Osteoblast (primary cell): ENCODE results near the gene KIF16B. TPM values are rescaled to one million over a fixed set of nuclear protein-coding genes. Genes with fewer than 3 reads are reported as not detected.

Experiments
- DNase-seq: peaks from one replicate; pipeline ENCODE4 v3.0.0; 2011; ENCODE audit warnings: low spot score, mixed read lengths; ENCODE audit not compliant: insufficient read length; ENCODE audit errors: missing footprints
- H2AFZ ChIP-seq: 2 replicates; pipeline ENCODE4 v1.6.0; 2011; ENCODE audit warnings: mild to moderate bottlenecking, low read length
- H3K27ac ChIP-seq: 2 replicates; pipeline ENCODE4 v1.5.1; 2011; ENCODE audit warnings: mild to moderate bottlenecking, low read depth, low read length, moderate library complexity
- H3K27me3 ChIP-seq: 2 replicates; pipeline ENCODE4 v1.6.0; 2012; ENCODE audit warnings: mild to moderate bottlenecking, control low read depth, inconsistent platforms, low read length, moderate library complexity; ENCODE audit not compliant: insufficient read depth
- H3K36me3 ChIP-seq: 2 replicates; pipeline ENCODE4 v1.5.1; 2011; ENCODE audit warnings: mild to moderate bottlenecking, low read length, control low read depth, moderate library complexity; ENCODE audit not compliant: insufficient read depth
- H3K4me1 ChIP-seq: 2 replicates; pipeline ENCODE4 v1.5.1; 2011; ENCODE audit warnings: mild to moderate bottlenecking, low read length, control low read depth, moderate library complexity; ENCODE audit not compliant: insufficient read depth
- H3K4me2 ChIP-seq: 2 replicates; pipeline ENCODE4 v1.6.0; 2011; ENCODE audit warnings: mild to moderate bottlenecking, low read length; ENCODE audit not compliant: insufficient read depth
- H3K4me3 ChIP-seq: fragments of 200-600 bp; sonication (generic); 3 replicates; pipeline ENCODE4 v1.5.1; 2012; ENCODE audit warnings: mild to moderate bottlenecking, low read length, inconsistent platforms; ENCODE audit not compliant: insufficient read depth
- H3K79me2 ChIP-seq: 2 replicates; pipeline ENCODE4 v1.6.0; 2012; ENCODE audit warnings: mild to moderate bottlenecking, low read length, control low read depth, inconsistent platforms; ENCODE audit not compliant: insufficient read depth
- H3K9me3 ChIP-seq: 2 replicates; pipeline ENCODE4 v1.5.1; 2011; ENCODE audit warnings: low read depth, low read length, control low read depth
- H4K20me1 ChIP-seq: 2 replicates; pipeline ENCODE4 v1.6.0; 2012; ENCODE audit warnings: mild to moderate bottlenecking, low read length, control low read depth; ENCODE audit not compliant: insufficient read depth
- CTCF ChIP-seq: IDR thresholded peaks from 2 replicates; pipeline ENCODE4 v1.5.1; 2011; ENCODE audit warnings: mild to moderate bottlenecking, low read depth, low read length, moderate library complexity; ENCODE audit errors: extremely low read depth
- total RNA-seq: library from RNA; depleted of rRNA; stranded (reverse); fragments of >200 nt; gene quantifications from 2 replicates; pipeline ENCODE4 v1.2.3, GENCODE V29; 2012

The KIF16B gene
- total RNA-seq, 1 donor, result 9.0 TPM

GRCh38 chr20:16488086-16488485 is 85.2 kb downstream of the KIF16B start:
- no peaks in the 10 kb centered on the region for H3K9me3 ChIP-seq
- H3K4me3 ChIP-seq, result no peak overlapping the region
- H2AFZ ChIP-seq, result no peak overlapping the region
- TF ChIP-seq CTCF, result no peak
- no peak overlapping the region for H3K4me2 ChIP-seq
- no peaks in the 10 kb centered on the region for H3K79me2 ChIP-seq
- no peaks in the 10 kb centered on the region for H3K27me3 ChIP-seq
- H3K36me3 ChIP-seq, result no peaks in the 10 kb centered on the region
- H4K20me1 ChIP-seq, result no peaks in the 10 kb centered on the region
- peaks cover 5% of the 10 kb centered on the region for H3K4me1 ChIP-seq
- no peak overlapping the region for H3K27ac ChIP-seq
- DNase-seq, result no peak

GRCh38 chr20:16486532-16486931 is 86.7 kb downstream of the KIF16B start:
- Histone ChIP-seq H3K4me1 (peaks cover 3% of the 10 kb centered on the region), H4K20me1 (no peaks in the 10 kb centered on the region), H3K27me3 (no peaks in the 10 kb centered on the region), H3K9me3 (no peaks in the 10 kb centered on the region), H3K4me2 (no peak overlapping the region), H3K4me3 (no peak overlapping the region), H3K27ac (no peak overlapping the region), H3K79me2 (no peaks in the 10 kb centered on the region), H3K36me3 (no peaks in the 10 kb centered on the region), H2AFZ (no peak overlapping the region)
- no peak for DNase-seq
- no peak for TF ChIP-seq CTCF

GRCh38 chr20:16485401-16485800 is 87.8 kb downstream of the KIF16B start:
- no peaks in the 10 kb centered on the region for H3K36me3 ChIP-seq
- no peak overlapping the region for H3K4me3 ChIP-seq
- H3K27ac ChIP-seq, result no peak overlapping the region
- H3K4me1 ChIP-seq, result no peaks in the 10 kb centered on the region
- DNase-seq, result no peak
- H2AFZ ChIP-seq, result no peak overlapping the region
- H3K79me2 ChIP-seq, result no peaks in the 10 kb centered on the region
- no peak for TF ChIP-seq CTCF
- no peak overlapping the region for H3K4me2 ChIP-seq
- H3K27me3 ChIP-seq, result no peaks in the 10 kb centered on the region
- no peaks in the 10 kb centered on the region for H3K9me3 ChIP-seq
- no peaks in the 10 kb centered on the region for H4K20me1 ChIP-seq

- H3K4me3 ChIP-seq, result no peak overlapping the region
- no peak overlapping the region for H2AFZ ChIP-seq
- no peak for DNase-seq
- TF ChIP-seq CTCF, result no peak
- H3K27me3 ChIP-seq, result no peaks in the 10 kb centered on the region
- no peaks in the 10 kb centered on the region for H3K4me1 ChIP-seq
- no peak overlapping the region for H3K4me2 ChIP-seq
- H3K9me3 ChIP-seq, result no peaks in the 10 kb centered on the region
- no peaks in the 10 kb centered on the region for H3K36me3 ChIP-seq
- no peaks in the 10 kb centered on the region for H4K20me1 ChIP-seq
- H3K27ac ChIP-seq, result no peak overlapping the region
- no peaks in the 10 kb centered on the region for H3K79me2 ChIP-seq
These were observed 90.2 kb downstream of the KIF16B start for GRCh38 chr20:16483024-16483423.
